SK-N-MC (cell line): Measurements from ENCODE around the gene SP2.

Experiments
- EZH2 ChIP-seq: fragments of 200-600 bp; sonication (generic); IDR thresholded peaks from one replicate; pipeline ENCODE4 v1.6.1; 2017; ENCODE audit warnings: antibody characterized with exemption
- FOXP2 ChIP-seq: optimal IDR thresholded peaks from 2 replicates; pipeline ENCODE3; 2011; ENCODE audit warnings: mild to moderate bottlenecking, moderate library complexity; ENCODE audit not compliant: insufficient read depth; ENCODE audit errors: extremely low read length, control extremely low read depth
- POLR2AphosphoS5 ChIP-seq: IDR thresholded peaks from 2 replicates; pipeline ENCODE4 v1.6.1; 2012; ENCODE audit warnings: mild to moderate bottlenecking, low read depth, low read length, borderline replicate concordance

DNA sequence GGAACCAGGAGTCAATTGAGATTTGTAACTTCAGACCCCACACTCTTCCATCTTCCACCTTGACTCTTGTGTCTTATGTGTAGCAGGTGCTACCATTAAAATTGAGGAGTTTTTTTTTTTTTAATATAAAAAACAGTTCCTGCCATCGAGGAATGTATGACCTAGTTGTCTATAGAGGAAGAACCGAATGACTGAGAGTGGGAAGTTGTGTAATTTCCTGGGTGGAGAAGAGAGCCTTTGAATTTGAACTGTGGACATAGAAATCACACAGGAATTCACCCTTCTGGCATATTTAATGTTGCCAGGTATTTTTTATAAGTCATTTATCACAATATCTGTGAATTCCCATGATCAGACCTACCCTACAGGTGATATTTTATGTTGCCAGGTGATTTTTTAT, 22.0 kb downstream of the SP2 start:
- TF ChIP-seq EZH2 (no peak), POLR2AphosphoS5 (no peak), FOXP2 (no peak)
